Fibroblast of lung (primary cell): Measurements from ENCODE around the gene ORC1.

ENCODE experiments used
- CTCF ChIP-seq, 2 donors: IDR thresholded peaks in 1 of 2; conservative IDR thresholded peaks in 1 of 2; 1 replicate in 1 of 2; 2 replicates in 1 of 2; pipeline ENCODE4 v1.5.1; 2011 to 2012; ENCODE audit warnings: low read length in 2 of 2, control low read depth in 1 of 2, inconsistent platforms in 1 of 2, low read depth in 1 of 2, mild to moderate bottlenecking in 1 of 2
- EZH2 ChIP-seq: IDR thresholded peaks from 2 replicates; pipeline ENCODE4 v1.5.1; 2012; ENCODE audit warnings: low read length, control low read depth, mild to moderate bottlenecking; ENCODE audit errors: missing control alignments

DNA sequence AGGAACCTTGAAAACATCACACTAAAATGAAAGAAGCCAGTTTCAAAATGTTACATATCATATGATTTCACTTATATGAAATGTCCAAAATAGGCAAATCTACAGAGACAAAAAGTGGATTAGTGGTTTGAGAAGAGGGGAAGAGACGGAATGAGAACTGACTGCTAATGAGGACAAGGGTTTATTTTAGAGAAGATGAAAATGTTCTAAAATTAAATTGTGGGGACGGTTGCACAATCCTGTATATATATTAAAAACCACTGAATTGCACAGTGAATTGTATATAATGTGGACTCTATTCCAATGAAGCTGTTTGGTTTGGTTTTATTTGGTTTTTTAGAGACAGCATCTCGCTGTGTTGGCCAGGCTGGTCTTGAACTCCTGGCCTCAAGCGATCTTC, 35.8 kb upstream of the ORC1 start:
- TF ChIP-seq EZH2 (no peak), CTCF (conservative IDR thresholded peaks at IDR 0.05 in 1 of 2, IDR thresholded peaks at IDR 0.05 in 1 of 2; ENCODE audit: low read depth in 1 of 2, low read length in 2 of 2) (no peak)
